HepG2 (cell line): ENCODE results near the gene SEC61B. TPM values are rescaled to one million over a fixed set of nuclear protein-coding genes. Genes with fewer than 3 reads are reported as not detected.
A peak's percentile ranks its signal among the peaks of the same experiment; 100 is the strongest.

Source experiments
- AKAP8 ChIP-seq: sonication (generic); formaldehyde crosslinking; IDR thresholded peaks from 2 replicates; pipeline ENCODE4 v1.5.1; 2020; ENCODE audit warnings: mild to moderate bottlenecking, missing genetic modification reagents
- CCDC6 ChIP-seq: sonication (generic); formaldehyde crosslinking; IDR thresholded peaks from 2 replicates; pipeline ENCODE4 v1.8.1; 2022; ENCODE audit warnings: mild to moderate bottlenecking, missing genetic modification reagents, moderate library complexity
- ELK4 ChIP-seq: sonication (generic); formaldehyde crosslinking; IDR thresholded peaks from 2 replicates; pipeline ENCODE4 v1.9.0; 2021; ENCODE audit warnings: missing genetic modification reagents, borderline replicate concordance
- NPAS2 ChIP-seq: sonication (generic); formaldehyde crosslinking; IDR thresholded peaks from 2 replicates; pipeline ENCODE4 v1.8.0; 2022; ENCODE audit warnings: mild to moderate bottlenecking, missing genetic modification reagents, borderline replicate concordance
- SRSF9 ChIP-seq: fragments of 200-400 bp; formaldehyde crosslinking; IDR thresholded peaks from 2 replicates; pipeline ENCODE4 v1.6.1; 2018; ENCODE audit warnings: borderline replicate concordance, mild to moderate bottlenecking, low read depth, low read length; ENCODE audit not compliant: insufficient read depth, poor library complexity, severe bottlenecking
- TBP ChIP-seq: sonication (generic); formaldehyde crosslinking; IDR thresholded peaks from 2 replicates; pipeline ENCODE4 v1.5.0; 2020; ENCODE audit warnings: missing genetic modification reagents
- WIZ ChIP-seq: sonication (generic); formaldehyde crosslinking; IDR thresholded peaks from 2 replicates; pipeline ENCODE4 v1.5.1; 2020; ENCODE audit warnings: mild to moderate bottlenecking, missing genetic modification reagents
- ZFP36L1 ChIP-seq: sonication (generic); formaldehyde crosslinking; IDR thresholded peaks from 2 replicates; pipeline ENCODE4 v1.8.0; 2022; ENCODE audit warnings: mild to moderate bottlenecking, missing genetic modification reagents, moderate library complexity
- ZHX1 ChIP-seq: sonication (generic); formaldehyde crosslinking; IDR thresholded peaks from 2 replicates; pipeline ENCODE4 v1.8.1; 2022; ENCODE audit warnings: low read depth, mild to moderate bottlenecking, missing genetic modification reagents
- ZNF326 ChIP-seq: sonication (generic); formaldehyde crosslinking; IDR thresholded peaks from 2 replicates; pipeline ENCODE4 v1.4.0; 2020; ENCODE audit warnings: missing genetic modification reagents, borderline replicate concordance
- ZNF432 ChIP-seq: sonication (generic); formaldehyde crosslinking; IDR thresholded peaks from 2 replicates; pipeline ENCODE4 v1.5.0; 2020; ENCODE audit warnings: missing genetic modification reagents, mild to moderate bottlenecking, borderline replicate concordance
- ZNF576 ChIP-seq: sonication (generic); formaldehyde crosslinking; IDR thresholded peaks from 2 replicates; pipeline ENCODE4 v1.4.0; 2020; ENCODE audit warnings: mild to moderate bottlenecking, missing genetic modification reagents
- ZSCAN21 ChIP-seq: sonication (generic); formaldehyde crosslinking; IDR thresholded peaks from 2 replicates; pipeline ENCODE4 v1.8.0; 2022; ENCODE audit warnings: mild to moderate bottlenecking, missing genetic modification reagents, moderate library complexity, borderline replicate concordance
- polyA plus RNA-seq, 8 experiments: library from polyadenylated mRNA; depleted of rRNA in 3 of 8; stranded (reverse) in 7 of 8; unstranded in 1 of 8; fragments of >200 nt; fragmentation: Illumina TruSeq in 4 of 8; extraction: Trizol in 4 of 8; gene quantifications; 2 replicates each; pipeline versions ENCODE4 v1.2.1 to v1.2.3, GENCODE V29; 2011 to 2016; ENCODE audit warnings: low read depth in 4 of 8, missing spikeins in 1 of 8, mixed read lengths in 1 of 8; ENCODE audit not compliant: insufficient read depth in 1 of 8
- total RNA-seq, 5 experiments: library from RNA; depleted of rRNA; stranded (reverse); fragments of >200 nt; fragmentation: Illumina TruSeq; extraction: Trizol; gene quantifications; 2 replicates each; pipeline ENCODE4 v1.2.3, GENCODE V29; 2016; ENCODE audit warnings: low read depth in 1 of 5
- TF ChIP-seq, protein P1 (sequence below): sonication (generic); formaldehyde crosslinking; IDR thresholded peaks from 2 replicates; pipeline ENCODE4 v1.8.0; 2023; ENCODE audit warnings: mild to moderate bottlenecking, missing genetic modification reagents
- TF ChIP-seq, protein P2 (sequence below): IDR thresholded peaks from 2 replicates; pipeline ENCODE4 v1.4.0; 2020; ENCODE audit warnings: mild to moderate bottlenecking, missing genetic modification reagents
- TF ChIP-seq, protein P3 (sequence below): sonication (generic); formaldehyde crosslinking; IDR thresholded peaks from 2 replicates; pipeline ENCODE4 v1.8.1; 2023; ENCODE audit warnings: mild to moderate bottlenecking, missing genetic modification reagents

SEC61B gene
- total and polyA plus RNA-seq, 2 of the 13 experiments (the other 11 are each of a cell fraction or from before 2014, with no cell fraction given) = 191 to 368 TPM

GRCh38 chr9:99221621-99222415, at the start of gene SEC61B, which contains the start of gene ALG2 (continued):
- 0 out of 2 replicates have a peak, but pooled peaks have one; percentile 58 for TF ChIP-seq AKAP8 (CRISPR knock-in tag)
- TF ChIP-seq, protein P1, sequence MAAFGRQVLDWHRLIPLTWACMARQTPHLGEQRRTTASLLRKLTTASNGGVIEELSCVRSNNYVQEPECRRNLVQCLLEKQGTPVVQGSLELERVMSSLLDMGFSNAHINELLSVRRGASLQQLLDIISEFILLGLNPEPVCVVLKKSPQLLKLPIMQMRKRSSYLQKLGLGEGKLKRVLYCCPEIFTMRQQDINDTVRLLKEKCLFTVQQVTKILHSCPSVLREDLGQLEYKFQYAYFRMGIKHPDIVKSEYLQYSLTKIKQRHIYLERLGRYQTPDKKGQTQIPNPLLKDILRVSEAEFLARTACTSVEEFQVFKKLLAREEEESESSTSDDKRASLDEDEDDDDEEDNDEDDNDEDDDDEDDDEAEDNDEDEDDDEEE (CRISPR knock-in tag) = peak; percentile 92; the same call in 1 of the 2 replicates
- no peak for TF ChIP-seq ZNF326 (CRISPR knock-in tag)
- TF ChIP-seq ELK4 (CRISPR knock-in tag) = no peak
- 0 out of 2 replicates have a peak, but pooled peaks have one; percentile 80 for TF ChIP-seq ZNF576 (CRISPR knock-in tag)
- TF ChIP-seq, protein P2, sequence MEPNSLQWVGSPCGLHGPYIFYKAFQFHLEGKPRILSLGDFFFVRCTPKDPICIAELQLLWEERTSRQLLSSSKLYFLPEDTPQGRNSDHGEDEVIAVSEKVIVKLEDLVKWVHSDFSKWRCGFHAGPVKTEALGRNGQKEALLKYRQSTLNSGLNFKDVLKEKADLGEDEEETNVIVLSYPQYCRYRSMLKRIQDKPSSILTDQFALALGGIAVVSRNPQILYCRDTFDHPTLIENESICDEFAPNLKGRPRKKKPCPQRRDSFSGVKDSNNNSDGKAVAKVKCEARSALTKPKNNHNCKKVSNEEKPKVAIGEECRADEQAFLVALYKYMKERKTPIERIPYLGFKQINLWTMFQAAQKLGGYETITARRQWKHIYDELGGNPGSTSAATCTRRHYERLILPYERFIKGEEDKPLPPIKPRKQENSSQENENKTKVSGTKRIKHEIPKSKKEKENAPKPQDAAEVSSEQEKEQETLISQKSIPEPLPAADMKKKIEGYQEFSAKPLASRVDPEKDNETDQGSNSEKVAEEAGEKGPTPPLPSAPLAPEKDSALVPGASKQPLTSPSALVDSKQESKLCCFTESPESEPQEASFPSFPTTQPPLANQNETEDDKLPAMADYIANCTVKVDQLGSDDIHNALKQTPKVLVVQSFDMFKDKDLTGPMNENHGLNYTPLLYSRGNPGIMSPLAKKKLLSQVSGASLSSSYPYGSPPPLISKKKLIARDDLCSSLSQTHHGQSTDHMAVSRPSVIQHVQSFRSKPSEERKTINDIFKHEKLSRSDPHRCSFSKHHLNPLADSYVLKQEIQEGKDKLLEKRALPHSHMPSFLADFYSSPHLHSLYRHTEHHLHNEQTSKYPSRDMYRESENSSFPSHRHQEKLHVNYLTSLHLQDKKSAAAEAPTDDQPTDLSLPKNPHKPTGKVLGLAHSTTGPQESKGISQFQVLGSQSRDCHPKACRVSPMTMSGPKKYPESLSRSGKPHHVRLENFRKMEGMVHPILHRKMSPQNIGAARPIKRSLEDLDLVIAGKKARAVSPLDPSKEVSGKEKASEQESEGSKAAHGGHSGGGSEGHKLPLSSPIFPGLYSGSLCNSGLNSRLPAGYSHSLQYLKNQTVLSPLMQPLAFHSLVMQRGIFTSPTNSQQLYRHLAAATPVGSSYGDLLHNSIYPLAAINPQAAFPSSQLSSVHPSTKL = no peak
- no peak for TF ChIP-seq NPAS2 (CRISPR knock-in tag)
- 0 out of 2 replicates have a peak, but pooled peaks have one; percentile 16 for TF ChIP-seq CCDC6 (CRISPR knock-in tag)
- no peak for TF ChIP-seq SRSF9
- TF ChIP-seq WIZ (CRISPR knock-in tag) = peak; percentile 60; the same call in 1 of the 2 replicates
- peak; percentile 58; the same call in 1 of the 2 replicates for TF ChIP-seq ZSCAN21 (CRISPR knock-in tag)
- TF ChIP-seq TBP = no peak
- TF ChIP-seq ZFP36L1 (CRISPR knock-in tag) = 0 out of 2 replicates have a peak, but pooled peaks have one; percentile 48
- TF ChIP-seq ZHX1 (CRISPR knock-in tag) = 0 out of 2 replicates have a peak, but pooled peaks have one; percentile 54
- no peak for TF ChIP-seq ZNF432 (CRISPR knock-in tag)
- TF ChIP-seq, protein P3, sequence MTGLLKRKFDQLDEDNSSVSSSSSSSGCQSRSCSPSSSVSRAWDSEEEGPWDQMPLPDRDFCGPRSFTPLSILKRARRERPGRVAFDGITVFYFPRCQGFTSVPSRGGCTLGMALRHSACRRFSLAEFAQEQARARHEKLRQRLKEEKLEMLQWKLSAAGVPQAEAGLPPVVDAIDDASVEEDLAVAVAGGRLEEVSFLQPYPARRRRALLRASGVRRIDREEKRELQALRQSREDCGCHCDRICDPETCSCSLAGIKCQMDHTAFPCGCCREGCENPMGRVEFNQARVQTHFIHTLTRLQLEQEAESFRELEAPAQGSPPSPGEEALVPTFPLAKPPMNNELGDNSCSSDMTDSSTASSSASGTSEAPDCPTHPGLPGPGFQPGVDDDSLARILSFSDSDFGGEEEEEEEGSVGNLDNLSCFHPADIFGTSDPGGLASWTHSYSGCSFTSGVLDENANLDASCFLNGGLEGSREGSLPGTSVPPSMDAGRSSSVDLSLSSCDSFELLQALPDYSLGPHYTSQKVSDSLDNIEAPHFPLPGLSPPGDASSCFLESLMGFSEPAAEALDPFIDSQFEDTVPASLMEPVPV (CRISPR knock-in tag) = peak; percentile 93
